WTC11 (cell line): ENCODE measurements around the gene PCGF1. TPM values are rescaled to one million over a fixed set of nuclear protein-coding genes. Genes with fewer than 3 reads are reported as not detected.
A peak's percentile ranks its signal among the peaks of the same experiment; 100 is the strongest.

ENCODE experiments used
- ATAC-seq: fragments of 200-7000 bp; cut with Tn5 transposase; 2 replicates; pipeline ENCODE4 v1.10.0; 2021; ENCODE audit warnings: mild to moderate bottlenecking, moderate library complexity
- CTCF ChIA-PET: fragments of 300-600 bp; sonication (Branson Sonifier 250); formaldehyde crosslinking; loops from one replicate; lab custom pipeline; 2021; ENCODE audit warnings: antibody characterized with exemption; lab: Charles Lee
- POLR2A ChIA-PET: fragments of 350-600 bp; sonication (Branson Sonifier 250); formaldehyde crosslinking; loops from one replicate; lab custom pipeline; 2021; ENCODE audit warnings: antibody characterized with exemption; lab: Charles Lee
- DNase-seq: peaks from one replicate; pipeline ENCODE4 v3.0.0; 2021; ENCODE audit warnings: low spot score
- H3K27ac Mint-ChIP-seq: 2 replicates; pipeline ENCODE4 v1.8.0; 2021; ENCODE audit warnings: mixed read lengths
- H3K27me3 Mint-ChIP-seq: 2 replicates; pipeline ENCODE4 v1.8.0; 2021; ENCODE audit warnings: low read depth, mild to moderate bottlenecking, moderate library complexity, mixed read lengths
- H3K36me3 Mint-ChIP-seq: 2 replicates; pipeline ENCODE4 v1.8.0; 2021; ENCODE audit warnings: mixed read lengths
- H3K4me1 Mint-ChIP-seq: 2 replicates; pipeline ENCODE4 v1.8.0; 2022; ENCODE audit warnings: mixed read lengths
- H3K4me3 Mint-ChIP-seq: 2 replicates; pipeline ENCODE4 v1.8.0; 2021; ENCODE audit warnings: mild to moderate bottlenecking, moderate library complexity, mixed read lengths
- H3K9me3 Mint-ChIP-seq: 2 replicates; pipeline ENCODE4 v1.8.0; 2021; ENCODE audit warnings: mixed read lengths
- ATF1 ChIP-seq: sonication (generic); formaldehyde crosslinking; IDR thresholded peaks from 2 replicates; pipeline ENCODE4 v1.8.1; 2023; ENCODE audit warnings: mild to moderate bottlenecking, moderate library complexity, missing genetic modification reagents
- ATF6 ChIP-seq: sonication (generic); formaldehyde crosslinking; IDR thresholded peaks from 2 replicates; pipeline ENCODE4 v1.8.1; 2023; ENCODE audit warnings: mild to moderate bottlenecking, missing genetic modification reagents
- CBFB ChIP-seq: sonication (generic); formaldehyde crosslinking; IDR thresholded peaks from 2 replicates; pipeline ENCODE4 v1.8.1; 2022; ENCODE audit warnings: mild to moderate bottlenecking, low read depth, missing genetic modification reagents
- CREB1 ChIP-seq: sonication (generic); formaldehyde crosslinking; IDR thresholded peaks from 2 replicates; pipeline ENCODE4 v1.8.0; 2023; ENCODE audit warnings: mild to moderate bottlenecking, missing genetic modification reagents
- CREM ChIP-seq: sonication (generic); formaldehyde crosslinking; IDR thresholded peaks from 2 replicates; pipeline ENCODE4 v1.8.1; 2022; ENCODE audit warnings: mild to moderate bottlenecking, missing genetic modification reagents, moderate library complexity
- E2F1 ChIP-seq: sonication (generic); formaldehyde crosslinking; IDR thresholded peaks from 2 replicates; pipeline ENCODE4 v1.8.0; 2022; ENCODE audit warnings: mild to moderate bottlenecking, missing genetic modification reagents
- MXD4 ChIP-seq: fragments of 250-450 bp; sonication (Bioruptor Pico); IDR thresholded peaks from 2 replicates; pipeline ENCODE4 v1.8.0; 2021; ENCODE audit warnings: mild to moderate bottlenecking, moderate library complexity, borderline replicate concordance
- MYBL2 ChIP-seq: sonication (generic); formaldehyde crosslinking; IDR thresholded peaks from 2 replicates; pipeline ENCODE4 v1.8.1; 2023; ENCODE audit warnings: mild to moderate bottlenecking, moderate library complexity, missing genetic modification reagents
- NFE2L1 ChIP-seq: sonication (generic); formaldehyde crosslinking; IDR thresholded peaks from 2 replicates; pipeline ENCODE4 v1.8.1; 2023; ENCODE audit warnings: missing genetic modification reagents
- NFYB ChIP-seq: sonication (generic); formaldehyde crosslinking; conservative IDR thresholded peaks from 2 replicates; pipeline ENCODE4 v1.8.0; 2022; ENCODE audit warnings: low read depth, missing genetic modification reagents
- ZMAT4 ChIP-seq: fragments of 250-450 bp; sonication (Bioruptor Pico); IDR thresholded peaks from 2 replicates; pipeline ENCODE4 v1.9.0; 2021; ENCODE audit warnings: mild to moderate bottlenecking
- ZNF121 ChIP-seq: sonication (generic); formaldehyde crosslinking; IDR thresholded peaks from 2 replicates; pipeline ENCODE4 v1.8.0; 2023; ENCODE audit warnings: missing genetic modification reagents
- ZNF263 ChIP-seq: sonication (generic); formaldehyde crosslinking; IDR thresholded peaks from 2 replicates; pipeline ENCODE4 v1.8.1; 2022; ENCODE audit warnings: low read depth, mild to moderate bottlenecking, moderate library complexity, missing genetic modification reagents
- ZNF281 ChIP-seq: sonication (generic); formaldehyde crosslinking; IDR thresholded peaks from 2 replicates; pipeline ENCODE4 v1.8.0; 2023; ENCODE audit warnings: mild to moderate bottlenecking, missing genetic modification reagents
- ZNF317 ChIP-seq: sonication (generic); formaldehyde crosslinking; IDR thresholded peaks from 2 replicates; pipeline ENCODE4 v1.8.1; 2023; ENCODE audit warnings: low read depth, mild to moderate bottlenecking, moderate library complexity, missing genetic modification reagents, borderline replicate concordance
- ZNF416 ChIP-seq: fragments of 250-450 bp; sonication (Bioruptor Pico); IDR thresholded peaks from 2 replicates; pipeline ENCODE4 v1.9.0; 2021; ENCODE audit warnings: mild to moderate bottlenecking, inconsistent platforms
- total RNA-seq: library from RNA; stranded (reverse); gene quantifications from 3 replicates; pipeline ENCODE4 v1.2.3, GENCODE V29; 2021
- TF ChIP-seq, protein P1 (sequence below): sonication (generic); formaldehyde crosslinking; IDR thresholded peaks from 2 replicates; pipeline ENCODE4 v1.8.1; 2023; ENCODE audit warnings: mild to moderate bottlenecking, missing genetic modification reagents, borderline replicate concordance
- TF ChIP-seq, protein P2 (sequence below): sonication (generic); formaldehyde crosslinking; conservative IDR thresholded peaks from 2 replicates; pipeline ENCODE4 v1.8.1; 2022; ENCODE audit warnings: mild to moderate bottlenecking, missing genetic modification reagents
- TF ChIP-seq, protein P3 (sequence below): sonication (generic); formaldehyde crosslinking; IDR thresholded peaks from 2 replicates; pipeline ENCODE4 v1.8.1; 2023; ENCODE audit warnings: mild to moderate bottlenecking, missing genetic modification reagents
- TF ChIP-seq, protein P4 (sequence below): sonication (generic); formaldehyde crosslinking; IDR thresholded peaks from 2 replicates; pipeline ENCODE4 v1.8.1; 2022; ENCODE audit warnings: low read depth, mild to moderate bottlenecking, moderate library complexity, missing genetic modification reagents, borderline replicate concordance
- TF ChIP-seq, protein P5 (sequence below): fragments of 250-450 bp; sonication (Bioruptor Pico); IDR thresholded peaks from 2 replicates; pipeline ENCODE4 v2.1.2; 2022; ENCODE audit warnings: mild to moderate bottlenecking, moderate library complexity

Gene PCGF1
- total RNA-seq, 1 experiment from 2014 or later, result 15.7 TPM

DNA sequence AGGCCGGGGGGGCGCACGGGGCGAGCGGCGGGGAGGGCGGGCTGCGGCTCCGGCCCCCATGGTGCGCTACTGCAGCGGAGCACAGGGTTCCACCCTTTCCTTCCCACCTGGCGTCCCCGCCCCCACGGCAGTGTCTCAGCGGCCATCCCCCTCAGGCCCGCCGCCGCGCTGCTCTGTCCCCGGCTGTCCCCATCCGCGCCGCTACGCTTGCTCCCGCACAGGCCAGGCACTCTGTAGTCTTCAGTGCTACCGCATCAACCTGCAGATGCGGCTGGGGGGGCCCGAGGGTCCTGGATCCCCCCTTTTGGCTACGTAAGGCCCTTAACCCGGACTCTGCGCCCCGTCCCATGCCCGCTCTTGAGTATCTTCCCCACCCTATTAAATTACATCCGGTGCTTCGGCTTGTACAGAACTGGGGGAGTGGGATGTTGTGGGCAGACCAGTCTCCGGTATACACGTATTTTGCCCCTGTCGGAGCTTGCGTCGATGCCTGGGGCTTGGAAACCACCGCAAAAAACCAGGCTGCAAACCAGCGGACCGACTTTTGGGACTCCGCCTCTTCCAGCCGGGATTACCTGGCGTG, 49.9 kb downstream of the PCGF1 start:
- peak overlapping the region; percentile 98 for H3K27ac Mint-ChIP-seq
- H3K27me3 Mint-ChIP-seq, result no peaks in the 10 kb centered on the region
- peak overlapping the region; percentile 96 for H3K4me3 Mint-ChIP-seq
- POLR2A ChIA-PET, result interaction anchor here (0.6 to 2.7 kb wide), 13 partner anchors 10 to 98 kb away, joined by 3 to 29 read pairs (median 6); partner anchors contain the start of genes AUP1, HTRA2, LBX2 and MRPL53
- ATAC-seq, result peak; percentile 33
- H3K36me3 Mint-ChIP-seq, result peaks cover 7% of the 10 kb centered on the region; the same call in 1 of the 2 replicates
- no peaks in the 10 kb centered on the region for H3K9me3 Mint-ChIP-seq
- CTCF ChIA-PET, result interaction anchor here (1.0 to 3.1 kb wide), 14 partner anchors 14 to 123 kb away, joined by 3 to 18 read pairs (median 4); partner anchors contain the start of genes CCDC142 and MRPL53
- peak; percentile 81 for DNase-seq
- H3K4me1 Mint-ChIP-seq, result peaks cover 36% of the 10 kb centered on the region
- TF ChIP-seq, protein P1, sequence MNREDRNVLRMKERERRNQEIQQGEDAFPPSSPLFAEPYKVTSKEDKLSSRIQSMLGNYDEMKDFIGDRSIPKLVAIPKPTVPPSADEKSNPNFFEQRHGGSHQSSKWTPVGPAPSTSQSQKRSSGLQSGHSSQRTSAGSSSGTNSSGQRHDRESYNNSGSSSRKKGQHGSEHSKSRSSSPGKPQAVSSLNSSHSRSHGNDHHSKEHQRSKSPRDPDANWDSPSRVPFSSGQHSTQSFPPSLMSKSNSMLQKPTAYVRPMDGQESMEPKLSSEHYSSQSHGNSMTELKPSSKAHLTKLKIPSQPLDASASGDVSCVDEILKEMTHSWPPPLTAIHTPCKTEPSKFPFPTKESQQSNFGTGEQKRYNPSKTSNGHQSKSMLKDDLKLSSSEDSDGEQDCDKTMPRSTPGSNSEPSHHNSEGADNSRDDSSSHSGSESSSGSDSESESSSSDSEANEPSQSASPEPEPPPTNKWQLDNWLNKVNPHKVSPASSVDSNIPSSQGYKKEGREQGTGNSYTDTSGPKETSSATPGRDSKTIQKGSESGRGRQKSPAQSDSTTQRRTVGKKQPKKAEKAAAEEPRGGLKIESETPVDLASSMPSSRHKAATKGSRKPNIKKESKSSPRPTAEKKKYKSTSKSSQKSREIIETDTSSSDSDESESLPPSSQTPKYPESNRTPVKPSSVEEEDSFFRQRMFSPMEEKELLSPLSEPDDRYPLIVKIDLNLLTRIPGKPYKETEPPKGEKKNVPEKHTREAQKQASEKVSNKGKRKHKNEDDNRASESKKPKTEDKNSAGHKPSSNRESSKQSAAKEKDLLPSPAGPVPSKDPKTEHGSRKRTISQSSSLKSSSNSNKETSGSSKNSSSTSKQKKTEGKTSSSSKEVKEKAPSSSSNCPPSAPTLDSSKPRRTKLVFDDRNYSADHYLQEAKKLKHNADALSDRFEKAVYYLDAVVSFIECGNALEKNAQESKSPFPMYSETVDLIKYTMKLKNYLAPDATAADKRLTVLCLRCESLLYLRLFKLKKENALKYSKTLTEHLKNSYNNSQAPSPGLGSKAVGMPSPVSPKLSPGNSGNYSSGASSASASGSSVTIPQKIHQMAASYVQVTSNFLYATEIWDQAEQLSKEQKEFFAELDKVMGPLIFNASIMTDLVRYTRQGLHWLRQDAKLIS (CRISPR knock-in tag), result no peak
- TF ChIP-seq ZNF281, result 0 out of 2 replicates have a peak, but pooled peaks have one; percentile 24
- TF ChIP-seq ZNF317 (CRISPR knock-in tag), result no peak
- TF ChIP-seq, protein P2, sequence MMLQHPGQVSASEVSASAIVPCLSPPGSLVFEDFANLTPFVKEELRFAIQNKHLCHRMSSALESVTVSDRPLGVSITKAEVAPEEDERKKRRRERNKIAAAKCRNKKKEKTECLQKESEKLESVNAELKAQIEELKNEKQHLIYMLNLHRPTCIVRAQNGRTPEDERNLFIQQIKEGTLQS (CRISPR knock-in tag), result no peak
- TF ChIP-seq CREM, result peak; percentile 87
- TF ChIP-seq NFYB (CRISPR knock-in tag), result no peak
- no peak for TF ChIP-seq MXD4 (CRISPR knock-in tag)
- no peak; the same call in 1 of the 2 replicates for TF ChIP-seq MYBL2
- TF ChIP-seq CREB1 (CRISPR knock-in tag), result no peak
- TF ChIP-seq ZNF121, result peak; percentile 25; the same call in 1 of the 2 replicates
- TF ChIP-seq, protein P3, sequence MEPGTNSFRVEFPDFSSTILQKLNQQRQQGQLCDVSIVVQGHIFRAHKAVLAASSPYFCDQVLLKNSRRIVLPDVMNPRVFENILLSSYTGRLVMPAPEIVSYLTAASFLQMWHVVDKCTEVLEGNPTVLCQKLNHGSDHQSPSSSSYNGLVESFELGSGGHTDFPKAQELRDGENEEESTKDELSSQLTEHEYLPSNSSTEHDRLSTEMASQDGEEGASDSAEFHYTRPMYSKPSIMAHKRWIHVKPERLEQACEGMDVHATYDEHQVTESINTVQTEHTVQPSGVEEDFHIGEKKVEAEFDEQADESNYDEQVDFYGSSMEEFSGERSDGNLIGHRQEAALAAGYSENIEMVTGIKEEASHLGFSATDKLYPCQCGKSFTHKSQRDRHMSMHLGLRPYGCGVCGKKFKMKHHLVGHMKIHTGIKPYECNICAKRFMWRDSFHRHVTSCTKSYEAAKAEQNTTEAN (CRISPR knock-in tag), result peak; percentile 82
- peak; percentile 62; the same call in 1 of the 2 replicates for TF ChIP-seq CBFB (CRISPR knock-in tag)
- TF ChIP-seq, protein P4, sequence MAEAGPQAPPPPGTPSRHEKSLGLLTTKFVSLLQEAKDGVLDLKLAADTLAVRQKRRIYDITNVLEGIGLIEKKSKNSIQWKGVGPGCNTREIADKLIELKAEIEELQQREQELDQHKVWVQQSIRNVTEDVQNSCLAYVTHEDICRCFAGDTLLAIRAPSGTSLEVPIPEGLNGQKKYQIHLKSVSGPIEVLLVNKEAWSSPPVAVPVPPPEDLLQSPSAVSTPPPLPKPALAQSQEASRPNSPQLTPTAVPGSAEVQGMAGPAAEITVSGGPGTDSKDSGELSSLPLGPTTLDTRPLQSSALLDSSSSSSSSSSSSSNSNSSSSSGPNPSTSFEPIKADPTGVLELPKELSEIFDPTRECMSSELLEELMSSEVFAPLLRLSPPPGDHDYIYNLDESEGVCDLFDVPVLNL (CRISPR knock-in tag), result no peak
- no peak for TF ChIP-seq ATF1 (CRISPR knock-in tag)
- TF ChIP-seq, protein P5, sequence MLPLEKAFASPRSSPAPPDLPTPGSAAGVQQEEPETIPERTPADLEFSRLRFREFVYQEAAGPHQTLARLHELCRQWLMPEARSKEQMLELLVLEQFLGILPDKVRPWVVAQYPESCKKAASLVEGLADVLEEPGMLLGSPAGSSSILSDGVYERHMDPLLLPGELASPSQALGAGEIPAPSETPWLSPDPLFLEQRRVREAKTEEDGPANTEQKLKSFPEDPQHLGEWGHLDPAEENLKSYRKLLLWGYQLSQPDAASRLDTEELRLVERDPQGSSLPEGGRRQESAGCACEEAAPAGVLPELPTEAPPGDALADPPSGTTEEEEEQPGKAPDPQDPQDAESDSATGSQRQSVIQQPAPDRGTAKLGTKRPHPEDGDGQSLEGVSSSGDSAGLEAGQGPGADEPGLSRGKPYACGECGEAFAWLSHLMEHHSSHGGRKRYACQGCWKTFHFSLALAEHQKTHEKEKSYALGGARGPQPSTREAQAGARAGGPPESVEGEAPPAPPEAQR (CRISPR knock-in tag), result no peak
- TF ChIP-seq ATF6 (CRISPR knock-in tag), result no peak
- 0 out of 2 replicates have a peak, but pooled peaks have one; percentile 35 for TF ChIP-seq ZNF416 (CRISPR knock-in tag)
- no peak for TF ChIP-seq ZNF263 (CRISPR knock-in tag)
- no peak for TF ChIP-seq ZMAT4 (CRISPR knock-in tag)
- TF ChIP-seq E2F1 (CRISPR knock-in tag), result no peak
- TF ChIP-seq NFE2L1, result peak; percentile 38; the same call in 1 of the 2 replicates
